MCF 10A (cell line): ENCODE data around the gene DDX10. TPM values are rescaled to one million over a fixed set of nuclear protein-coding genes. Genes with fewer than 3 reads are reported as not detected.
A peak's percentile ranks its signal among the peaks of the same experiment; 100 is the strongest.

ENCODE experiments used
- BruUV-seq: library from RNA; stranded (reverse); fragments of 400-500 nt; replicated peaks from 2 replicates; lab custom pipeline; 2021; lab: Mats Ljungman, UMichigan
- CTCF ChIA-PET: fragments of 300-600 bp; sonication (Branson Sonifier 250); formaldehyde crosslinking; extraction: SDS; loops from one replicate; lab custom pipeline; 2021; ENCODE audit warnings: antibody characterized with exemption, inconsistent platforms; lab: Yijun Ruan, JAX
- POLR2A ChIA-PET: fragments of 300-600, 350-650 bp; sonication (Branson Sonifier 250); formaldehyde crosslinking; extraction: SDS; loops from one replicate; lab custom pipeline; 2020; ENCODE audit warnings: antibody characterized with exemption, inconsistent platforms; lab: Yijun Ruan, JAX
- DNase-seq: peaks from one replicate; pipeline ENCODE4 v3.0.0-alpha.2; 2018; ENCODE audit not compliant: unreplicated experiment
- H3K27ac Mint-ChIP-seq: one replicate; pipeline ENCODE4 v1.8.0; 2022; ENCODE audit warnings: mild to moderate bottlenecking, low read depth, mixed read lengths; ENCODE audit not compliant: unreplicated experiment
- H3K27me3 Mint-ChIP-seq: one replicate; pipeline ENCODE4 v1.8.0; 2022; ENCODE audit warnings: mixed read lengths; ENCODE audit not compliant: insufficient read depth, unreplicated experiment
- H3K36me3 Mint-ChIP-seq: one replicate; pipeline ENCODE4 v1.8.0; 2022; ENCODE audit warnings: mild to moderate bottlenecking, moderate library complexity, mixed read lengths; ENCODE audit not compliant: insufficient read depth, unreplicated experiment
- H3K4me1 Mint-ChIP-seq: one replicate; pipeline ENCODE4 v1.8.0; 2022; ENCODE audit warnings: mixed read lengths; ENCODE audit not compliant: insufficient read depth, unreplicated experiment
- H3K4me3 Mint-ChIP-seq: one replicate; pipeline ENCODE4 v1.8.0; 2022; ENCODE audit warnings: mild to moderate bottlenecking, moderate library complexity, mixed read lengths; ENCODE audit not compliant: unreplicated experiment
- H3K9me3 Mint-ChIP-seq: one replicate; pipeline ENCODE4 v1.8.0; 2022; ENCODE audit warnings: mixed read lengths; ENCODE audit not compliant: unreplicated experiment
- intact Hi-C: fragments of 100-400 bp; cut with micrococcal nuclease; formaldehyde crosslinking; loops from 2 replicates; pipeline ENCODE4 v1.14.1; 2022
- total RNA-seq: library from RNA; stranded (reverse); gene quantifications from 2 replicates; pipeline ENCODE4 v1.2.3, GENCODE V29; 2022
- TF ChIP-seq, protein P1 (sequence below): fragments of 200-600 bp; IDR thresholded peaks from one replicate; pipeline ENCODE4 v1.8.0; 2022; ENCODE audit warnings: antibody characterized with exemption, mild to moderate bottlenecking; ENCODE audit not compliant: unreplicated experiment

The DDX10 gene
- total RNA-seq, 1 experiment from 2014 or later, result 113 TPM

DNA sequence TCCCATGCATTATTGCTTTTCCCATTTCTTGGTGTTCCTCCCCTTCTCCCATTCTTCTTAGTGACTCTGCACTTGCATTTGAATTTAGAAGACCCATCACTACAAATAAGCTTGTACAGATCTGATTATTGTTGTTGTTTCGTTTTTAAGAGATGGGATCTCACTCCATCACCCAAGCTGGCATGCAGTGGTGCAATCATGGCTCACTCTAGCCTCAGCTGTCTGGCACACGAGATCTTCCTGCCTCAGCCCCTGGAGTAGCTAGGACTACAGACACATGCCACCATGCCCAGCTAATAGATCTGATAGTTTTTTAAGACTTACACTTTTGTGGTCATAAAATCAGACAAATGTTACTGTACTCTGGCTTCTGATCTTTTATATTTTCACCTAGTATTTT, 252.1 kb downstream of the DDX10 start:
- CTCF ChIA-PET, result no interaction called here
- POLR2A ChIA-PET, result interaction anchor here (0.7 kb wide), 1 partner anchor 308 kb away, joined by 3 read pairs; no protein-coding TSS in a partner anchor
- TF ChIP-seq, protein P1, sequence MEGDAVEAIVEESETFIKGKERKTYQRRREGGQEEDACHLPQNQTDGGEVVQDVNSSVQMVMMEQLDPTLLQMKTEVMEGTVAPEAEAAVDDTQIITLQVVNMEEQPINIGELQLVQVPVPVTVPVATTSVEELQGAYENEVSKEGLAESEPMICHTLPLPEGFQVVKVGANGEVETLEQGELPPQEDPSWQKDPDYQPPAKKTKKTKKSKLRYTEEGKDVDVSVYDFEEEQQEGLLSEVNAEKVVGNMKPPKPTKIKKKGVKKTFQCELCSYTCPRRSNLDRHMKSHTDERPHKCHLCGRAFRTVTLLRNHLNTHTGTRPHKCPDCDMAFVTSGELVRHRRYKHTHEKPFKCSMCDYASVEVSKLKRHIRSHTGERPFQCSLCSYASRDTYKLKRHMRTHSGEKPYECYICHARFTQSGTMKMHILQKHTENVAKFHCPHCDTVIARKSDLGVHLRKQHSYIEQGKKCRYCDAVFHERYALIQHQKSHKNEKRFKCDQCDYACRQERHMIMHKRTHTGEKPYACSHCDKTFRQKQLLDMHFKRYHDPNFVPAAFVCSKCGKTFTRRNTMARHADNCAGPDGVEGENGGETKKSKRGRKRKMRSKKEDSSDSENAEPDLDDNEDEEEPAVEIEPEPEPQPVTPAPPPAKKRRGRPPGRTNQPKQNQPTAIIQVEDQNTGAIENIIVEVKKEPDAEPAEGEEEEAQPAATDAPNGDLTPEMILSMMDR, result no peak
- no TSS peak for BruUV-seq
- Mint-ChIP-seq H3K27me3 (no peaks in the 10 kb centered on the region), H3K4me1 (peaks cover 14% of the 10 kb centered on the region), H3K9me3 (no peaks in the 10 kb centered on the region), H3K27ac (no peak overlapping the region), H3K36me3 (peaks cover 12% of the 10 kb centered on the region), H3K4me3 (no peak overlapping the region)
- DNase-seq, result peak; percentile 27
- intact Hi-C loops, result no loop called here

DNA sequence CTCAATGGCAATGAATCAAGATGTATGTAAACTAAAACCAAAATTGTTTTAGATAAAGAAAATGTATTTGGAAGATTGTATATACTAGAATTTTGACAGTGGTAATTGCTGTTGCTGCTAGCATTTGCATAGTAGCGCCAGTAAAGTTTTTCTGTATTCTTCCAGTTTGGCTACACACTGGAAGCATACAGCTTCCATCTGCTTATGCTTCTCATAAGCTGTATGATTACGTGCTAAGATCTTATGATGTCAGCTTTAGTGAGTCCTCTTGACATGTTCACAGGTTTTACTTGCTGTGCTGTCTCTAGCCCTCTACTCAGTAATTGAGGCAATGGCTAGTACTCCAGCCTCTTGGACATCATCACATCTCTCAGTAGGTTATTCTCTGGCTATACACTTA, 256.3 kb downstream of the DDX10 start:
- H3K27me3 Mint-ChIP-seq, result no peaks in the 10 kb centered on the region
- H3K4me3 Mint-ChIP-seq, result no peak overlapping the region
- ChIA-PET POLR2A (no interaction called here), CTCF (no interaction called here)
- TF ChIP-seq, protein P1, result no peak
- intact Hi-C loops, result no loop called here
- no peak for DNase-seq
- peaks cover 17% of the 10 kb centered on the region for H3K36me3 Mint-ChIP-seq
- H3K27ac Mint-ChIP-seq, result no peak overlapping the region
- H3K9me3 Mint-ChIP-seq, result no peaks in the 10 kb centered on the region
- peaks cover 8% of the 10 kb centered on the region for H3K4me1 Mint-ChIP-seq
- BruUV-seq, result no TSS peak

DNA sequence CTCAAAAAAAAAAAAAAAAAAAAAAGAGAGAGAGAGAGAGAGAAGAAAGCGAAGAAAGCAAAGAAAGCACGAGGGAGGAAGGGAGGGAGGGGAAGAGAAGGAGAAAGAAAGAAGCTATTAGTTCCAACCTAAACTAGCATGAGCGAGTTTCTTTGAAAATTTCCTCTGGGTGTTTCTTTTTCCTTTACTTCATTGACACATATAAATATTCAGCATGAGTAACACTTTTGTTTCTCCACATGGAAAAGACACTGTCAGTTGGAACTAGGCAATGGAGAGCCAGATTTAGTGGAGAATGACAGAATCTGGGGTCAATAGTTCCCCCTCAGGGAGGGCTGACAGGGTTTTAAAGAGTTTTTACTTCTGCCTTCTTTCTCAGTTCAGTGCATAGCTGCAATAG, 257.4 kb downstream of the DDX10 start:
- BruUV-seq, result no TSS peak
- TF ChIP-seq, protein P1, result no peak
- Mint-ChIP-seq H3K9me3 (no peaks in the 10 kb centered on the region), H3K36me3 (peaks cover 17% of the 10 kb centered on the region), H3K27ac (no peak overlapping the region), H3K4me1 (peaks cover under 1% of the 10 kb centered on the region), H3K4me3 (no peak overlapping the region), H3K27me3 (no peaks in the 10 kb centered on the region)
- POLR2A ChIA-PET, result interaction anchor here (1.3 kb wide), 1 partner anchor 10 kb away, joined by 4 read pairs; no protein-coding TSS in a partner anchor
- no peak for DNase-seq
- intact Hi-C loops, result no loop called here
- CTCF ChIA-PET, result no interaction called here

DNA sequence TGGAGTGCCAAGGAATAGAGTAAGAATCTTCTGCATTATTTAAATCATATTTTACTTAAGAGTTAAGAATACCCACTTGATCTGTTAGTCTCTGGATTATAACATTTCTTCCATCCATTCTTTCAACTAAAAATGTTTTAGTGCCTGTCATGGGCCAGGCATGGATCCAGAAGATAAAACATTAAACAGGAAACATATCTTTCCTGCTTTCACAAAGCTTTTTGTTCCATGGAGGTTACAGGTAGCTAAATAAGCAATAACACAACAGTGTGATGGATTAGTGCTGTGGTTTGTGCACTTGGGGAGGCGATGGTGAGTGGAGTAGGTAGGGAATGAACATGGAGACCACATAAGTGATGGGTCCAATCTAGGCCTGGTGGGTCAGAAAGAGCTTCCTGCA, 258.5 kb downstream of the DDX10 start:
- Mint-ChIP-seq H3K4me3 (no peak overlapping the region), H3K9me3 (no peaks in the 10 kb centered on the region), H3K4me1 (peaks cover 5% of the 10 kb centered on the region), H3K27me3 (no peaks in the 10 kb centered on the region), H3K36me3 (peaks cover 6% of the 10 kb centered on the region), H3K27ac (no peak overlapping the region)
- TF ChIP-seq, protein P1, result no peak
- ChIA-PET CTCF (interaction anchor here (0.5 kb wide), 1 partner anchor 151 kb away, joined by 3 read pairs; no protein-coding TSS in a partner anchor), POLR2A (interaction anchor here (1.0 to 1.3 kb wide), 2 partner anchors 9 to 12 kb away, joined by 3 to 4 read pairs; no protein-coding TSS in a partner anchor)
- DNase-seq, result no peak
- BruUV-seq, result no TSS peak
- intact Hi-C loops, result no loop called here
